SH-SY5Y (cell line): ENCODE data around the gene ACTRT2.

ENCODE experiments used
- GATA2 ChIP-seq: IDR thresholded peaks from 2 replicates; pipeline ENCODE4 v1.6.1; 2011; ENCODE audit warnings: mild to moderate bottlenecking, low read depth, low read length
- GATA3 ChIP-seq: IDR thresholded peaks from 2 replicates; pipeline ENCODE4 v1.6.1; 2011; ENCODE audit warnings: low read depth, mild to moderate bottlenecking, low read length, moderate library complexity

DNA sequence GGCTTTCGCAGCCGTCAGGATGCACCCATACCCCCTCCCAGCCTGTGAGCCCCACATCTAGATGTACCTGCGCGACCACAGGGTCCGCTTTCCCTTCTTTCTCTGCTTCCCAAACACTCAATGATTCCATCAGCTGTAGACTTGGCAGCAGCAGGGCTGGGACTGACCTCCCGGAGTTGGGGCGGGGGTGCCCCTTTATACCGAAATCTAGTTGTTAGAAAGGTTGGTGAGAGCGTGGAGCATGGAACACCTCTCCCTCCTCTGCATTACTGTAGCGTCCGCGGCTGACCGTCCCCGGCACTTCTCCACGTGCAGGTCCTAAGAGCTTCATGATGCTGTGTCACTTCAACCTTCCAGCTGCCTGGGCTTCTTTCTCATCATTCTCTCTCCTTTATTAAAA, 21.1 kb upstream of the ACTRT2 start:
- TF ChIP-seq GATA2 (no peak), GATA3 (no peak)
